Lower leg skin (tissue), 4 donors: ENCODE measurements around the gene ATP9B. TPM values are rescaled to one million over a fixed set of nuclear protein-coding genes. Genes with fewer than 3 reads are reported as not detected.

ENCODE experiments used
- DNase-seq, 2 donors: peaks; one replicate each; pipeline ENCODE4 v3.0.0-alpha.2; 2019; ENCODE audit warnings: low spot score in 2 of 2
- H3K4me3 ChIP-seq: fragments of 200-600 bp; sonication (generic); 2 replicates; pipeline ENCODE4 v1.5.1; 2017; ENCODE audit warnings: mild to moderate bottlenecking, low read depth; ENCODE audit not compliant: poor library complexity, severe bottlenecking
- POLR2A ChIP-seq, 2 donors: fragments of 450-650 bp; IDR thresholded peaks; one replicate each; pipeline ENCODE4 v1.6.1; 2016 to 2017; ENCODE audit warnings: antibody characterized with exemption in 2 of 2, mild to moderate bottlenecking in 1 of 2, moderate library complexity in 1 of 2
- WGBS, 2 donors: methylation state at CpG; one replicate each; pipeline ENCODE4 v1.1.5; 2018; 5-methylcytosine and 5-hydroxymethylcytosine counted together
- intact Hi-C: fragments of 100-400 bp; cut with DNase I; formaldehyde crosslinking; loops from one replicate; pipeline ENCODE4 v1.15.0; 2023; ENCODE audit warnings: low total_unique reads
- total RNA-seq, 4 donors: library from RNA; depleted of rRNA; stranded (reverse); fragments of >200 nt; gene quantifications; one replicate each; pipeline ENCODE4 v1.1.0, GENCODE V29; 2016
- TF ChIP-seq, protein P1 (sequence below), 3 donors: fragments of 450-650 bp; IDR thresholded peaks; one replicate each; pipeline ENCODE4 v1.5.1; 2016; ENCODE audit warnings: antibody characterized with exemption in 3 of 3, mild to moderate bottlenecking in 3 of 3, moderate library complexity in 2 of 3

ATP9B gene
- total RNA-seq, 4 donors from 2014 or later = 19.9 to 39.9 (median 26.0) TPM

DNA sequence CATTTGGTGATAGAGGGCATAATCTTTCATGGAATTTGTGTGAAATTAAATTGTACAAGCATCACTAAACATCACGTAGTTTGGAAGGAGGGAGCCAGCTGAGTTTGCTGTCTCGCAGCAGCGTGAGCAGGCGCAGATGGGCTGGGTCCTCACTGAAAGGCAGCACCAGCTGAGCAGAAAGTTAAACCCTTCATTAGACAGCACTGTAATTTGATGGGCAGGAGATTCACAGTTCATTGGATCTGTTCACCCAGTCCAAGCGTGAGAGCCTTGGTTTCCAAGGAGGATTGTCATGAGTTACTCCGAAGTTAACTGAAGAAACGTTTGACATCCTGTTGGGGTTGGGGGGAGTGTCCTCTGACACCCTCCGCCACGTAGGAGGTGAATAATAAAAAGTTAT lies 236.7 kb downstream of the ATP9B start:
- TF ChIP-seq, protein P1, sequence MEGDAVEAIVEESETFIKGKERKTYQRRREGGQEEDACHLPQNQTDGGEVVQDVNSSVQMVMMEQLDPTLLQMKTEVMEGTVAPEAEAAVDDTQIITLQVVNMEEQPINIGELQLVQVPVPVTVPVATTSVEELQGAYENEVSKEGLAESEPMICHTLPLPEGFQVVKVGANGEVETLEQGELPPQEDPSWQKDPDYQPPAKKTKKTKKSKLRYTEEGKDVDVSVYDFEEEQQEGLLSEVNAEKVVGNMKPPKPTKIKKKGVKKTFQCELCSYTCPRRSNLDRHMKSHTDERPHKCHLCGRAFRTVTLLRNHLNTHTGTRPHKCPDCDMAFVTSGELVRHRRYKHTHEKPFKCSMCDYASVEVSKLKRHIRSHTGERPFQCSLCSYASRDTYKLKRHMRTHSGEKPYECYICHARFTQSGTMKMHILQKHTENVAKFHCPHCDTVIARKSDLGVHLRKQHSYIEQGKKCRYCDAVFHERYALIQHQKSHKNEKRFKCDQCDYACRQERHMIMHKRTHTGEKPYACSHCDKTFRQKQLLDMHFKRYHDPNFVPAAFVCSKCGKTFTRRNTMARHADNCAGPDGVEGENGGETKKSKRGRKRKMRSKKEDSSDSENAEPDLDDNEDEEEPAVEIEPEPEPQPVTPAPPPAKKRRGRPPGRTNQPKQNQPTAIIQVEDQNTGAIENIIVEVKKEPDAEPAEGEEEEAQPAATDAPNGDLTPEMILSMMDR (IDR thresholded peaks at IDR 0.05) = no peak
- TF ChIP-seq POLR2A (IDR thresholded peaks at IDR 0.05) = no peak
- intact Hi-C loops = no loop called here
- WGBS, 2 donors = 92 to 95% methylated on average over 9 of the region's 9 CpGs

GRCh38 chr18:79309614-79310358 lies 240.6 kb downstream of the ATP9B start:
- WGBS, 2 donors = 71 to 73% methylated on average over 11 of the region's 11 CpGs

More for the DNA sequence above, 236.7 kb downstream of the ATP9B start:
- no peak for DNase-seq
- no peak overlapping the region for H3K4me3 ChIP-seq

DNA sequence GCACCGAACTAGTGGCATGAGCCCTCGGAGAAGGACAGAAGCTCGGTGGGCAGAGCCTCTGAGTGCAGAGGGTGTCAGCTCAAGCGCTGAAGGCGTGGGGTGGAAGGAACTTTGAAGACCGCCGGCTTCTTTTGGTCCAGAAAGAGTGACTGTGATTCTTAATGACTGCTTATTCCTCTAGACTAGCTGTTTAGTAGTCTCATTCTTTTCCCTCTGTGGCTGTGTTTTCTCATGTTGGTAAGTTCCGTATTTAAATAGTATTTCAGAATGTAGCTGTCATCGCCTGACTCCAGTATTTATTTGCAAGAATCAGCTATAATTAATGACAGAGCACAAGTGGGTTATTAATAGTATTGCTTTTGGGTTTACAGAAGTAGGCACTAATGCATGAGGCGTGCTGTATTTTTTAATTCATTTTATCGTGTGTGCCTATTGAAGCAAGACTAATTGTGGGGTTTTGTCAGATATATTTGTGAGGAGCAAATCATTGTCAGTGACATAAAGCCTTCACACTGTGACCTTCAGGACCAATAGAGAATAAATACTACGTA lies 245.7 kb downstream of the ATP9B start:
- 84 to 86% methylated on average over 12 of the region's 12 CpGs for WGBS, 2 donors
- no peak for DNase-seq
- H3K4me3 ChIP-seq = no peak overlapping the region
- TF ChIP-seq, protein P1 (IDR thresholded peaks at IDR 0.05) = no peak
- TF ChIP-seq POLR2A (IDR thresholded peaks at IDR 0.05) = no peak
- intact Hi-C loops = no loop called here

More at GRCh38 chr18:79309614-79310358, 240.6 kb downstream of the ATP9B start:
- TF ChIP-seq, protein P1 (IDR thresholded peaks at IDR 0.05) = no peak
- no peak for TF ChIP-seq POLR2A (IDR thresholded peaks at IDR 0.05)
- no peak overlapping the region for H3K4me3 ChIP-seq
- intact Hi-C loops = no loop called here
- no peak for DNase-seq

- intact Hi-C loops = no loop called here
- 95 to 98% methylated on average over 2 of the region's 2 CpGs for WGBS, 2 donors
- TF ChIP-seq, protein P1 (IDR thresholded peaks at IDR 0.05) = no peak
- TF ChIP-seq POLR2A (IDR thresholded peaks at IDR 0.05) = no peak
- H3K4me3 ChIP-seq = no peak overlapping the region
- DNase-seq = no peak
These were observed 246.4 kb downstream of the ATP9B start for GRCh38 chr18:79315596-79315995.

DNA sequence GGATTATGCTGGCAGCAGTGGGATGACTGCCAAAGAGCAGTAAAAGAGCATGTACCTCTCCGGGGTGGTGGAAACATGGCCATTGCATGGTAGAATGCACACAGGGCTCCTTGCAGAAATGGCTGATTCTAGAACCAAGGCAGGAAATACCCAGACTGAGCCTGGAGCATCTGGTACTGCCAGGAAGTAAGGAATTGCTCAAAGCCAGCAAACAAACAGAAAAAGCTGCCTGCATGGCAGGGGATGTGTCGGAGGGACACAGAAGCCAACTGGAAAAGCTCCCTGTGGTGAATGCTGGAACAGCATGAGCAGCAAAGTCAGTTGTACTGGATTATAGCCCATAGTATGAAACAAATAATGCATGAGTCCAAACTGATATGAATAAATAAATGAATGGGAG lies 248.5 kb downstream of the ATP9B start:
- intact Hi-C loops = no loop called here
- WGBS, 2 donors = 79% methylated on average over 2 of the region's 2 CpGs
- TF ChIP-seq, protein P1 (IDR thresholded peaks at IDR 0.05) = no peak

More for the DNA sequence above, 248.5 kb downstream of the ATP9B start:
- no peak for DNase-seq
- no peak overlapping the region for H3K4me3 ChIP-seq
